Measurements from ENCODE around the gene LRRC15. TPM values are rescaled to one million over a fixed set of nuclear protein-coding genes. Genes with fewer than 3 reads are reported as not detected.

LRRC15 gene
- total and polyA plus RNA-seq, 7 donors: 0.01 to 0.09 (median 0.04) TPM; not detected in 4

DNA sequence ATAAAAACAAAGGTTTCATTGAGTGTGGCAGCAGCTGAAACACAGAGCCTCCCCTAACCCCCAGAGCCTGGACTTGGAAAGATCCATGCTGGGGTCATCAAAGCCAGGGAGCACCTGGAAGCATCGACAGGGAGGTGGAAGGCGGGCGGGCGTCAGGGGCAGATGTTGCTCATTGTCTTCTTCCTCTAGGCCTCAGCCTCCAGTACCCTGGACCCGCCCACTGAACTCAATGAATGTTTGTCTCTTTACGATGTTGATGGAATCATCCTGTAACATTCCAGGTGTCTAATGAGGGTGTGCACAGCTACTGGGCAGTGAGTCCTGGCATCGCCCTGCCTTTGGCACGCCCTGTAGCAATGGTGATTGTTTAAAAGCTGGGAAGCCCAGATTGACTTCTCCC is 19.7 kb upstream of the LRRC15 start:
- Histone ChIP-seq H3K9me3 (peaks cover 5% of the 10 kb centered on the region), H3K36me3 (ENCODE audit: insufficient read depth in 1 of 2, low read depth in 1 of 2) (no peaks in the 10 kb centered on the region), H3K4me1 (no peaks in the 10 kb centered on the region), H3K27me3 (ENCODE audit: insufficient read depth in 3 of 3, low read length in 2 of 3) (peaks cover 0 to 21% (median 0%) of the 10 kb centered on the region in 3 donors), H3K27ac (no peak overlapping the region), H3K4me3 (no peak overlapping the region)
- intact Hi-C loops (cut with DNase I): no loop called here
- TF ChIP-seq, protein P1, sequence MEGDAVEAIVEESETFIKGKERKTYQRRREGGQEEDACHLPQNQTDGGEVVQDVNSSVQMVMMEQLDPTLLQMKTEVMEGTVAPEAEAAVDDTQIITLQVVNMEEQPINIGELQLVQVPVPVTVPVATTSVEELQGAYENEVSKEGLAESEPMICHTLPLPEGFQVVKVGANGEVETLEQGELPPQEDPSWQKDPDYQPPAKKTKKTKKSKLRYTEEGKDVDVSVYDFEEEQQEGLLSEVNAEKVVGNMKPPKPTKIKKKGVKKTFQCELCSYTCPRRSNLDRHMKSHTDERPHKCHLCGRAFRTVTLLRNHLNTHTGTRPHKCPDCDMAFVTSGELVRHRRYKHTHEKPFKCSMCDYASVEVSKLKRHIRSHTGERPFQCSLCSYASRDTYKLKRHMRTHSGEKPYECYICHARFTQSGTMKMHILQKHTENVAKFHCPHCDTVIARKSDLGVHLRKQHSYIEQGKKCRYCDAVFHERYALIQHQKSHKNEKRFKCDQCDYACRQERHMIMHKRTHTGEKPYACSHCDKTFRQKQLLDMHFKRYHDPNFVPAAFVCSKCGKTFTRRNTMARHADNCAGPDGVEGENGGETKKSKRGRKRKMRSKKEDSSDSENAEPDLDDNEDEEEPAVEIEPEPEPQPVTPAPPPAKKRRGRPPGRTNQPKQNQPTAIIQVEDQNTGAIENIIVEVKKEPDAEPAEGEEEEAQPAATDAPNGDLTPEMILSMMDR (IDR thresholded peaks at IDR 0.05): no peak
- ATAC-seq: no peak
- WGBS, 3 donors: 88 to 90% (median 90%) methylated on average over 8 of the region's 8 CpGs
- no peak for DNase-seq

GRCh38 chr3:194387926-194388418 is 18.4 kb upstream of the LRRC15 start:
- ATAC-seq (no peak), DNase-seq (no peak)
- WGBS, 3 donors: 82 to 87% (median 86%) methylated on average over 8 of the region's 8 CpGs
- TF ChIP-seq, protein P1 (IDR thresholded peaks at IDR 0.05): no peak
- H3K36me3 ChIP-seq (ENCODE audit: insufficient read depth in 1 of 2, low read depth in 1 of 2): no peaks in the 10 kb centered on the region
- H3K9me3 ChIP-seq: peaks cover 5% of the 10 kb centered on the region
- no peaks in the 10 kb centered on the region for H3K4me1 ChIP-seq
- no peak overlapping the region for H3K27ac ChIP-seq
- no peak overlapping the region for H3K4me3 ChIP-seq
- intact Hi-C loops (cut with DNase I): no loop called here
- peaks cover 0 to 21% (median 0%) of the 10 kb centered on the region in 3 donors for H3K27me3 ChIP-seq (ENCODE audit: insufficient read depth in 3 of 3, low read length in 2 of 3)

DNA sequence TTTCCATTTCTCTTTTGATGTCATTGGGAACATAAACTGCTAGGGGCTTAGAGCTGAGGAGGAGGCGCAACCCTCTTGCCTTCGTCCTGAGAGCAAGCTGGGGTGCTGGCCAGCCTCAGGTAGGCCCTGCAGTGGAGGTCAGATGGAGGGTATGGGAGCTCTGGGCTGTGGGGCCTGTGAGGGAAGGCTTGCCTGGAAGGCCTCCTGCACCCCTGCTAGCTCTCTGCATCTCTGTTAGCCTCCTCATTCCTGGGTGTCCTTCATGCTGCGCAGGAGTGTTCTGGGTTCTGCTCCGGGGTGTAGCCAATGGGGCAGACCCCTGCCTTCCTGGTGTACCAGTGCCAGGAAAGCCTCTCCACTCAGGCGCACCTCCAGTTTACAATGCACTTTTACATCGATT is 17.7 kb upstream of the LRRC15 start:
- intact Hi-C loops (cut with DNase I): no loop called here
- Histone ChIP-seq H3K27me3 (ENCODE audit: insufficient read depth in 3 of 3, low read length in 2 of 3) (peaks cover 0 to 20% (median 0%) of the 10 kb centered on the region in 3 donors), H3K27ac (no peak overlapping the region), H3K4me3 (no peak overlapping the region), H3K4me1 (no peaks in the 10 kb centered on the region), H3K36me3 (ENCODE audit: insufficient read depth in 1 of 2, low read depth in 1 of 2) (no peaks in the 10 kb centered on the region), H3K9me3 (peaks cover 5% of the 10 kb centered on the region)
- WGBS, 3 donors: 95 to 96% (median 96%) methylated on average over 6 of the region's 6 CpGs
- TF ChIP-seq, protein P1 (IDR thresholded peaks at IDR 0.05): no peak
- DNase-seq (no peak), ATAC-seq (no peak)

GRCh38 chr3:194386648-194387047 is 17.1 kb upstream of the LRRC15 start:
- Histone ChIP-seq H3K27me3 (ENCODE audit: insufficient read depth in 3 of 3, low read length in 2 of 3) (peaks cover 0 to 14% (median 0%) of the 10 kb centered on the region in 3 donors), H3K27ac (no peak overlapping the region), H3K4me3 (no peak overlapping the region), H3K9me3 (peaks cover 5% of the 10 kb centered on the region), H3K4me1 (no peaks in the 10 kb centered on the region), H3K36me3 (ENCODE audit: insufficient read depth in 1 of 2, low read depth in 1 of 2) (no peaks in the 10 kb centered on the region)
- TF ChIP-seq, protein P1 (IDR thresholded peaks at IDR 0.05): no peak
- intact Hi-C loops (cut with DNase I): no loop called here
- no peak for ATAC-seq
- WGBS, 3 donors: 67 to 71% (median 69%) methylated on average over 7 of the region's 7 CpGs
- no peak for DNase-seq

DNA sequence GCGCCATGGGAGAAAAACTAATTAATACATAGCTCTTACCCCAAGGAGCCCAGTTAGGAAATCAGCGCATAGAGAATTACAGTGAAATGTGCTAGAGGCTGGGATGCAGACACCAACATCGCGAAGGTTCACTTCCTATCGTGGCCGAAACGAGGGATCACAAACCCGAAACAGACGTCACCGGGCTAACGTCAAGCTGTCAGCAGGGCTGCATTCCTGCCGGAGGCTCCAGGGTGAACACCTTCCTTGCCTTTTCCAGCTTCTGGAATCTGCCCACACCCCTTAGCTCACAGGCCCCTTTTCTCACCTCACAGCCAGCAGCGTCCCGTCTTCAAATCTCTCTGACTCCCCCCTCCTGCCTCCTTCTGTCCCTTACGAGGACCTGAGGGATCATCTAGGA is 16.5 kb upstream of the LRRC15 start:
- ATAC-seq (no peak), DNase-seq (no peak)
- no peak overlapping the region for H3K4me3 ChIP-seq
- H3K9me3 ChIP-seq: peaks cover 4% of the 10 kb centered on the region
- intact Hi-C loops (cut with DNase I): no loop called here
- TF ChIP-seq, protein P1 (IDR thresholded peaks at IDR 0.05): no peak
- peaks cover 0 to 10% (median 0%) of the 10 kb centered on the region in 3 donors for H3K27me3 ChIP-seq (ENCODE audit: insufficient read depth in 3 of 3, low read length in 2 of 3)
- no peaks in the 10 kb centered on the region for H3K4me1 ChIP-seq
- no peaks in the 10 kb centered on the region for H3K36me3 ChIP-seq (ENCODE audit: insufficient read depth in 1 of 2, low read depth in 1 of 2)
- WGBS, 3 donors: 82 to 87% (median 85%) methylated on average over 15 of the region's 15 CpGs
- H3K27ac ChIP-seq: no peak overlapping the region
